Stimulated activated CD8-positive, alpha-beta memory T cell treated with anti-CD3 and anti-CD28 coated beads, Interleukin-4, amount 100 ng/mL, for 24 hours (primary cell): ENCODE data around the gene CSMD2.
"Not testable (repeated sequence)": the region's sequence is repeated elsewhere in the genome, so short reads cannot be mapped to it uniquely, and the experiment has no call there.

ENCODE experiments used
- DNase-seq: peaks from one replicate; pipeline ENCODE4 v3.0.0-alpha.2; 2020; ENCODE audit warnings: low read depth

Gene CSMD2

DNA sequence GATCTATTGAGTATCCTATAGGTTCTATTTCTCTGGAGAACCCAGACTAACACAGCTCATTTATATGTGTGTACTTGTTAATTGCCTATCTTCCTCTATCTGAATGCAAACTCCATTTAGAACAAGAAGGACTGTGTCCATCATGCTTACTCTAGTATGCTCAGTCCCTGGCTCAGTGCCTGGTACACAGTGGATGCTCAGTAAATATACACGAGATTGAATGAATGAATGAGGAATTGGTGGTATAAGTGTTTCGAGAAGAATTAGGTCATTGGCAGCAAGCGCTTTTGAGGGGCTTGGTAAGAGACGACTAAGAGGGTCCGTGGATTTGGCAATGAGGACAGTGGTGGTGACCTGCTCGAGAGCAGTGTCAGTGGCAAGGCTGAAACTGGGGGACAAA is 112.5 kb downstream of the CSMD2 start:
- DNase-seq: no peak

DNA sequence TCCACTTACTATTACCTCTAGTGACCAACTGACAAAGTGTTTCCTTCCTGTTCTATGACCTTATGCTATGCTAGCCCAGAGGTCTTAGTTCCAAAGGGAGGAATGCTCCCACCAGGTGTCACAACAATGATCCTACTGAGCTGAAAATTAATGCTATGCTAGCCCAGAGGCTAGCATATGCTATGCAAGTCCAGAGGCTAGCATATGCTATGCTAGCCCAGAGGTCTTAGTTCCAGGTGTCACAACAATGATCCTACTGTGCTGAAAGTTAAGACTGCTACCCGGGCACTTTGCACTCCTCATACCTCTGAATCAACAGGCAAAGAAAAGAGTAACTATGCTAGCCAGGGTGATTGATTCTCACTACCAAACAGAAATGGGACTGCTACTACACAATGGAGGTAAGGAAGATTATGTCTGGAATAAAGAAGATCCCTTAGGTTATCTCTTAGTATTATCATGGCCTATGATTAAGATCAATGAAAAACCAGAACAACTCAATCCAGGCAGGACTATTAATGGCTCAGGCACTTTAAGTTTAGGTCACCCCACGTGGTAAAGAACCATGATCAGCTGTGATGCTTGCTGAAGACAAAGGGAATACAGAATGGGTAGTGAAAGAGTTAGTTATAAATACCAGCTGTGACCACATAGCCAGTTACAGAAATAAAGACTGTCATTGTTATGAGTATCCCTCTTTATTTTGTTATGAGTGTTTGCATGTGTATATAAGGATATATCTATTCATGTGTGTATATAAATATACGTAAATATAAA is 114.1 kb downstream of the CSMD2 start:
- no peak for DNase-seq

DNA sequence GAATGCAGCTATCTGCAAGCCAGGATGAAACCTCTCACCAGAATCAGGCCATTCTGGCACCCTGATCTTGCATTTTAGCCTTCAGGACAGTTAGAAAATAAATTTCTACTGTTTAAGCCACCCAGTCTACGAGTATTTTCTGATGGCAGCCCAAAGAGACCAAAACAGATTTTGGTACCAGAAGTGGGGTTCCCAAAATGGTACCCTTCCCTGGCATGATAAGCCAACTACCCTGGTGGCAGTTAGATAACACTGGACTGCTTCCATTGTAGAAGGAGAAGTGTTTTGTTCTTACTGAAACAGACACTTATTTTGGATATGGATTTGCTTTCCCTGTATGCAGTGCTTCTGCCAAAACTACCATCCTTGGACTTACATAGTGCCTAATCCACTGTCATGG is 115.0 kb downstream of the CSMD2 start:
- DNase-seq: no peak

DNA sequence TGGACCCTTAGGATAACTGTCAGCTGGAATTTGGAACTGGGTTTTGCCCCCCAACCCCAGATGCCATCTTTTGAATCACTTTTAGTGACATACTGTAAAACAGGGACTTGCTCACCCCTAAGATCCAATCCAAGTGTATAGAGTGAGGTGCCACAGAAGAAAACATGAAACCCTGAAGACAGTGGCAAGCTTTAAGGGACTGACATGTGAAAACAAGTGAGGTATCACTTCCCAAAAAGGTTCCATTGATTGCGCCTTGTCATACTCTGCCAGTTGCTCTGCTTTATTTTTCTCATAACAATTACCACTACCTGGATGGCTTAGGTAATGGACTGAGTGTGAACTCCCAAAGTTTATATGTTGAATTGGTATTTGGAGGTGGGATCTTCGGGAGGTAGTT is 115.6 kb downstream of the CSMD2 start:
- DNase-seq: no peak

DNA sequence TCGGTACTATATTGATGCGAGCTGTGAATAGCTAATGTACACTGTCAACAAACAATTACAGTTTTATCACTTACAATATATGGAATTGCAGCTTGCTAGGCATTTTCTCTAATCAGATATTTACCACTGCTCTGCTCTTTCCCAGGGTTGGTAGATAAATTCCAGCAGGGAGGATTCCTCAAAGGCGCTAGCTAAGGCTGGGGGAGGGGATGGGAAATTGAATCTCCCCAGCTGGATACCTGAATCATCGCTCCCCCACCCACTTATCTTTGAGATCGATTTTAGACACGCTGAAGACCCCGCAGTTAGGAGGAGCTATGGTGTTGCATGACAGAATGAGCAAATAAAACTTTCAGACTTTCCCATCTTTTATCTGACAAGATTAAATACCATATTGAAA is 127.2 kb downstream of the CSMD2 start:
- DNase-seq: no peak

DNA sequence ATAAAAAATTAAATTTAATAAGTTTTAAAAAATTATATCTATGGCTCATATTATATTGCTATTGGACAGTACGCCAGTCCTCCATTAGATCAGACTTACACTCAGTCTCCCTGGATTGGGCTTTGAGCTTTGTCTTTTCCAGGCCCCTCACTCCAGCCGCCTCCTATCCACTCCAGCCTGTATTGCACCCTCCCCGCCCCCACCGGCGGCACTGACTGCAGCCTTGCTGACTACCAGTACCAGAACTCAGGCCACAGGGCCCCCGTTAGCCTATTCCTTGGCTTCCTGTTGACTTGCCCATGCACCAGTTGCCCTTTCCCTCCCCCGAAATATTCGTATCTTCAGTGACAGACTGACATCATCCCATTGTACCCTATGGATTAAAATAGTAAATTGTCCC is 127.9 kb downstream of the CSMD2 start:
- DNase-seq: no peak

DNA sequence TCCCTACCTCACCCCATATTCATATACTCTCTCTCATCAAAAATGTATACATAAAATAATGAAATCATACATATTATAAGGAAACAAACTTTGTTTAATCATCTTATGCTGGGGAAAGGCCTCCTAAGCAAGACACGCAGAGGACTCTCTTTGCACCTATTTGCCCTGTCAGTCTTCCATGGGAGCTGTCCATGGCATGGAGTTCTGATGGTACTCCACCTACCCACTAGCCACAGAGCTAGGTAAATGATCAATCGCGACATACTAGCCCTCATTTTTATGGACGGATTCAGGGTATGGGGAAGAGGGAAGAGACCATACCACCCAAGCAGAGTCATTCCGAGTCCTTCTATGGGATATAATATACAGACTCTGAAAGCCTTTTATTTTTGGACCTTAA is 131.0 kb downstream of the CSMD2 start:
- DNase-seq: no peak

DNA sequence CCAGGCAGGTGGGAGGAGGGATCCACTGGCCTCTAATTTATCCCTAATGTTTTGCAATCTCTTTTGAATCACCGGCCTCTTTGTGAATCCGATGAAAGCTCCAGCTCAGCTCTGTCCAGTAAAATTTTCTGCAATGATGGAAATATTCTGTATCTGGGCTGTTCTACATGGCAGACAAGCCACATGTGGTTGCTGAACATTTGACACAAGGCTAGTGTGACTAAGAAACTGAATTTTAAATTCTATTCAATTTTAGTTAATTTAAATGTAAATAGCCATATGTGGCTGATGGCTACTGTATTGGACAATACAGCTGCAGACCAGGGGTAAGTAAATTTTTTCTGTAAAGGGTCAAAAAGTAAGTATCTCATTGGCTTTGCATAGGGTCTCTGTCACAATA is 135.1 kb downstream of the CSMD2 start:
- no peak for DNase-seq

DNA sequence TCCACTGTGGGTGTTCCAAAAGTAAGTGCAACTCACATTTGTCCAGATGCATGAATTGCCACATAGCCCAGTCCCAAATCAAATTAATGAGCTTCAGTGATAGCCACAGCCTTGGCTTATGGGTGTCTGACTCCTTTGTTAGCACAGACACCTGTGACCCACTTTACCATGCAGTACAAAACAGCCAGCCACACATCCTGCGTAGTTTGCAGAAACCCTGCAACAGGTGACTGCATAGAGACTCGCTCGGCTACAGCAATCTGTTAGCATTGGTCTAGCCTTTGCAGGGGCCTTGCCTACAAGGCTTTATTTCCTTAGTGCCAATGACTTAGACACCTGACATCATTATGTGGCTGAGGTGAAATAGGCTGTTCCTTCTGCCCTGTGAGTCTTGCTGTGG is 135.5 kb downstream of the CSMD2 start:
- no peak for DNase-seq

DNA sequence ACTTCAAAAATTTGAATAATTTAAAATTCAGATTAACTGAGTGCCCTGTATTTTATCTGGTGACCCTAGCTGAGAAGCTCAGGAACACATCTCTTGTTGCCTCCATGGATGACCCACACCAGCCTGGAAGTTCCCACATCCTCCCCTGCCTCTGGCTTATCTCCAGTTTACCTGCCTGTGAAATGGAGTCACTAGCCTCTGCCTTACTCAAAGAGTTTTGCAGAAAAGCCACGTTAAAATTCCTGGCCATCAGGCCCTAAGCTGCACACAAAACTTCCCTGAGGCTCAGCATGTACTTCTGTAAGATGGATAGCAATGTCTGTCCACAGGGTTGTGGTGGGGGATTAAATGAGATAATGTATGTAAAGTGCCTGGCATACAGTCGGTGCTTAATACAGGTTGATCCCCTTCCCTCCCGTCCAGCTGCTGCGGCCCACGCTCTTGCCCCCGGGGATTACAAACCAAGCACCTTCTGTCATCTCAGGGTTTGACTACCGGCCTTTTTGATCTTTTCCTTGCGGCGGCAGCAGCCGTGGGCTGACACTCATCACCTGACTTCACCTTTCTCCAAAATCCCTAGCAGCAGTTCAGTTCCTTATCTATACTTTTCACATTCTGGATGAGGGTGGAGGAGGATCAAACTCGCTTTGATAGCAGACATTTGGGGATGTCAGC is 136.5 kb downstream of the CSMD2 start:
- DNase-seq: no peak

DNA sequence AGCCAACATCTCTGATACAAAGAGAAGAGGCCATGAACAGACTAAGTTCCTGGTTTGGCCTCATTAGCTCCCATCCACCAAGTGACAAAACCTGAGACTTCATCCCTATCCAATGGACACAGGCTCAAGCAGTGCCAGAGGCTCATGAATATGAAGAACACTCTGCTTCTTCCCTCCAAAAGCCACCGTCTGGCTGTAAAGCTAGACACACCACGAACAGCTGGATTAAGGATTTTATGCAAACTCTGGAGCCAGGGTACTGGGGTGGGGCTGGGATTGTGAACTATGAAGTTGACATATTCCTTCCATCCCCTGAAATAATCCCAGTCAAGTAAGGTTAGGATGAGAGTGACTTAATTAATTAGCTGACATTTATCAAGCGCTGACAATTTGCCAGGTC is 139.4 kb downstream of the CSMD2 start:
- no peak for DNase-seq

DNA sequence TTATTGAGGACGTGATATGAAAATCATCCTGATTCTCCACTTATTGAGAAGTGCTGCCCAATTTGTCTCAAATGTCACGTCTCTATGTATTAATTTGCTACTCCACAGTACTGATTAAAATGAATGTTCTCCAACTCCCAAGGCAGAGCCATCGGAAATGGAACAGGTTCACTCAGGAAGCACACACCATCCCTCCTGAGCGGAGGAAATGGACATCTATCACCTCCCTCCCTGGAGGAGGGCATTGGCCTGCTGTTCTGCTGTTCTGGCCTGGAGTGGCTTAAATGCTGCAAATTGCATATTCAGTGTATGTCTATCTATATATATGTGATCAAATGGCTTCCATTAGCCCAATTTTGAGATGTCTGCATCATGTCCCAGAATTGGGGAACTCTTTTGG is 140.5 kb downstream of the CSMD2 start:
- DNase-seq: no peak

DNA sequence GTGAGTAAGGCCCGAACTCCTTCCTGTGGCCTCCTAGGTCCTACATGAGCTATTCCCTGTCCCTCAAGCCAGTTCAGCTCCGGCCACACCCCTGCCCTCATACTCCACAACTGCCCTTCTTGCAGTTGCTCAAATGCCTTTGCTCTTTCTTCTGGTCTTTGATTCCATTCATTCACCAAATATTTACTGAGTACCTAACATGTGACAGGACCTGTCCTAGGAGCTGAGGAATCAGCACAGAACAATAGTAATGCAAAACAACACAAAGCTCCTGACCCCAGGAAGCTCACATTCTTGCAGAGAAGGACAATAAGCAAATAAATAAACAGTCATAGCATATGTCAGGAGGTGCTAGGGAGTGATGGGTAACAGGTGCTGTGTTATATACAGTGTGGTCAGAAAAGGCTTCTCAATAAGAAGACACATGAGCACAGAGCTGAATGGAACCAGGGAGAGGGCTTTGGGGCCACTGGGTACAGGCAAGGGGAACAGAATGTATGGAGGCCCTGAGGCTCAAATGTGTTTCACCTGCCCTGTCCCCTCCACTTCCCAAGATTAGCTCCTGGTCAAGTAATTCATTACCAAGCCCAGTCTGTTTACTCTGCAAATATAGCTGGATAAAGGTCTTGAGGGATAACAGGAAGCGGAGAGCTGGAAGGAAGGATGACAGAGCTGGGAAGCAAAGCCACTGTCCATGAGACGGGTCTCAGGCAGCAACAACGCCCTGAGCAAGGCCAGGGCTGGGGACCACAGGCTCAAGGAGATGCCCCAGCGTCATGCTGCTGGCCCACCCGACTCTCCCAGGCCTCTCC is 145.1 kb downstream of the CSMD2 start:
- no peak for DNase-seq

DNA sequence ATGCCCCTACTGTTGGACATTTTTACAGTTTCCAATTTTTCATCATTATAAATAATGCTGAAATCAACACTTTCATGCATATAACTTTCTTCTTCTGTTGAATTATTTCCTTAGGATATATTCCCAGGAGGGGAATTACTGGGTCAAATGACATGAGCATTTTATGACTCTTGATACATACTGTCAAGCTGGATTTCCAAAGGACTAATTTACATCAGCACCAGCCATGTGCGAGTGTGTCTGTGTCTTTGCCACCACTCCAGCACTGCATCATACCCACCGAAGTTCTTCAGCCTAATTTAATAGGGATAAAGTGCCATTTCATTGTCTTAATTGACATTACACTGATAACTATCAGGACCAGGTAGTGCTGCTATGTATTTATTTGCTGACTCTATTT is 146.7 kb downstream of the CSMD2 start:
- DNase-seq: no peak

DNA sequence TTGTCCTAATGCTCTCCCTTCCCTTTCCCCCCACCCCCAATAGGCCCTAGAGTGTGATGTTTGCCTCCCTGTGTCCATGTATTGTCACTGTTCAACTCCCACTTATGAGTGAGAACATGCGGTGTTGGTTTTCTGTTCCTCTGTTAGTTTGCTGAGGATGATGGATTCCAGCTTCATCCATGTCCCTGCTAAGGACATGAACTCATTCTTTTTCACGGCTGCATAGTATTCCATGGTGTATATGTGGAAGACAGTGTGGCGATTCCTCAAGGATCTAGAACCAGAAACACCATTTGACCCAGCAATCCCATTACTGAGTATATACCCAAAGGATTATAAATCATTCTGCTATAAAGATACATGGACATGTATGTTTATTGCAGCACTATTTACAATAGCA is 148.7 kb downstream of the CSMD2 start:
- DNase-seq: not testable (repeated sequence)

DNA sequence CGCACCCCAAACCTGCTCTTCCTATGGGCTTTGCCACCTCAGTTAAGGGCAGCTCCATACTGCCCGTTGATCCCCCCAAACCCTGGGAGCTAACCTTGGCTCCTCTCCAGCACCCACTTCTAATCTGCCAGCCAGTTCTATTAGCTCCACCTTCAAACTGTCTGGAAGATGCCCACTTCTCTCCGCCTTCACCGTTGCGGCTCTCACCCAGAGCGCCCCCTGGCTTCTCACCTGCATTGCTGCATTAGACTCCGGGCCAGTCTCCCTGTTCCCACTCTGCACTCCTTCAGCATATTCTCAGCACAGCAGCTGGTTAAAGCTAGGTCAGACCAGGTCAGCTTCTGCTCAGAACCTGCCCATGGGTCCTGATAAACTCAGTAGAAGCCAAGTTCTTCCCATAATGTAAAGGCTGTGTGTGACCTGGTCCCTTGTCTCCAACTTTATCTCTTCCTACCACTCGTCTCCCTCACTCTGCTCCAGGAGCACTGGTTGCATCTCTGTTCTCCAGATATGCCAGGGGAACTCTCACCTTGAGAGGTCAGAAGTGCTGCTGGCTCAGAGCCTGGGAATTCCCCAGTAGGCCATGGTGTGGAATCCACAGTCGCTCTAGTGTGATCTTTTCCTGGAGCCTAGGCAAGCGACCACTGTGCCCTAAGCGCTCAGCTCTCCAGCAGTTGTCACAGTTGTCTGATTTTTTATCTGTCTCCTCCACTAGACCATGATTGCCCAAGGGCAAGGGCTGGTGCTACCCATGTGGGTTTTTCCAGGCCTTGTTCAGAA is 150.9 kb downstream of the CSMD2 start:
- no peak for DNase-seq

DNA sequence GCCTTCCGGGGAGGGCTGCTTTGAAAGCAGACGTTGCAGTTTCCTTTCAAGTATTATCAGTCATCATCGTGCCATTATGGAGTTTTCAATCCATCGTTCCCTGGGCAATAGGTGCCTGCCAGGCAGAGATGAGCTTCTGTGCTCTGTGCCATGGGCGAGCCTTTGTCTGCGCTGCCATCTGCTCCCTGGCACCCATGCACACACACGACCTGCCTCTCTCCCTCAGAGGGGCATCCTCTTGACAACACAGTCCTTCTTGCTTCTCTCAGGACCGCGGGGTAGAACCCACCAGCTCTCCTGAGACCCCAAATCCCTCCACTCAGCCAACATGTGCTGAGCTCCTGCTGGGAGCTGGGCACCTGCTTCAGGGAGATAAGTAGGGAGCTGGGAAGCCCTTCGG is 151.9 kb downstream of the CSMD2 start:
- no peak for DNase-seq

DNA sequence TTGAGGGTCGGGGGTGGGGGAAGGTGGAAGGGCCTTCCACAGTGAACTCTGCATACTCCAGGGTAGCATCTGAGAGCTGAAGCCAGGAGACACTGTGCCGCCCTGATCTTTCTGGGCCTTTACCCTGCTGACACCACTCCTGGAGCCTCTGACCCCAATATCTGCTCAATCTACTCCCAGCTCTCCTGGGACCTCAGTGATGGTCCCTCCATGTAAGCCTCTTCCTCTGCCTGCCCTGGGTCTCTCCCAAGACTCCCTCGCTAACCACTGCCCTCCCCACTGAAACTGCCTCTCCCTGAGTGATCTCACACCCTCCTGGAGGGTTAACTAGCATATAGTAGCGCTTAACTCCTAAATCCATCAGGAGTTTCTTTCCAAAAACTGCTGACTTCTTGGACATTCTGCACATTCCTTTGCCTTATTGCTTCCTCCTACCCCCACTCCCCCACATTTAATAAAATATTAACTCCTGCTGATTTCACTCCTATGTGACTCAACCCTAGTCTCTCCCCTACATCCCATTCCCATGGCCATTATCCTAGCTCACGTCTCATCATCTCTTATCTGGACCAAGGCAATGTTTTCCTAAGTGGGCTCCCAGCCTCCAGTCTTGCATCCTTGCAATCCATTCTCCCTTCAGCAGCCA is 155.6 kb downstream of the CSMD2 start:
- DNase-seq: no peak

DNA sequence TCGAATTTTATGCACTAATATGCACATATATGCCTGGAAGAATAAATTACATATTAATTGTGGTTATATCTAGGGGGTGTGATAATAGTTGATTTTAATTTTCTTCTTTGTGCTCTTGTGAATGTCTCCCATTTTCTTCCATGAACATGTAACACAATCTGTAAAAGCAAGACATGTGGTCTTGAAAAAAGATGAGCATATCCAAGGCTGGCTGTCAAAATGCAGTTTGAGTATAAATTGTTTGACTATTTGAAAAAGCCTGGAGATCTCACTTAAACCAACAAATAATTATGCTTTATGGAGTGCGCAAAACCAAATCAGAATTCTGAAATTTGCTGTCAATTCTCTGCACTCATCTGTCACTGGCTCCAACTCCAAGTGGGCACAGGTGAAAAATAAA is 157.3 kb downstream of the CSMD2 start:
- DNase-seq: no peak

DNA sequence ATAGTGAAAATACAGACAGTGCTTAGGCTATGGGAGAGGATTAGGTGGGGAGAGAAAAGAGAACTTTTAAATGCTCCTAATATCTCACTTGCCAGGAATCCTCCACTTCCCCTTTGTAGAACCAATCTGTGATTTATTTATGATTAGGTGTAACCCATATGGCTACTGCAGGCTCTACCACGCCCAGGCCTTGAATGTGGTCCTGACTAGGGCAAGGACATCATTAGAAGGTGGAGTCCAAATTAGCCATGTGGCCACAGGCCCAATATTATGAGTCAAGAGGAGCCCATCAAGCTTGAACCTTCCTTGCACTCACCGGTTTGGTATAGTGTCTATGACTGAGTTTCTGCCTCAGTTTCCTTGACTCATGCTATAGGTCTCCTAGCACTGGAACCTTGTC is 159.7 kb downstream of the CSMD2 start:
- no peak for DNase-seq

DNA sequence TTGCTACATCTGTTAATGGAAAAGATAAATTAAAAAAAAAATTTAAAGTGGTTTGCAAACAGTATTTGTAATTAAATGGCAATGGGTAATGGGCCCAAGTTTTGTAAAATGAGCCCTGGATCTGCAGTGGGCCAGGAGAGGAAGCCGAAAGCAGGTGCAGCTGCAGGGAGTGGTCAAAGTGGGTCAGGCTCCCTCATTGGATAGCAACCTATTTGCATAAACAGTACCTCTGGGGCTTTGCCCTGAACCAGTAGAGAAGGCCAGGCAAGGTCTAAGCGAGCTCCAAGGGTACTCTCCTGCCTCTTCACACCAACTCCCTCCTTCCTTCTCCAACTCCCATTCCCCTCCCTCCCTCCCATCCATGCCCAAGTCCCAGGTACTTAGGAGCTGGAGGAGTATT is 162.2 kb downstream of the CSMD2 start:
- DNase-seq: no peak
